K562 (cell line): ENCODE data around the gene INPP5K. TPM values are rescaled to one million over a fixed set of nuclear protein-coding genes. Genes with fewer than 3 reads are reported as not detected.

ENCODE experiments used
- ARID2 ChIP-seq: fragments of 450-650 bp; IDR thresholded peaks from 2 replicates; pipeline ENCODE4 v1.6.1; 2017; ENCODE audit warnings: antibody characterized with exemption, mild to moderate bottlenecking
- HNRNPLL ChIP-seq: fragments of 200-400 bp; formaldehyde crosslinking; IDR thresholded peaks from 2 replicates; pipeline ENCODE4 v1.6.1; 2017; ENCODE audit warnings: low read length, low read depth, mild to moderate bottlenecking; ENCODE audit not compliant: poor library complexity, severe bottlenecking
- NR2C2 ChIP-seq, 2 experiments: fragments of 200-800 bp in 1 of 2; sonication (Bioruptor generic) in 1 of 2; sonication (generic) in 1 of 2; formaldehyde crosslinking in 1 of 2; IDR thresholded peaks; 2 replicates each; pipeline versions ENCODE4 v1.6.1 to v1.8.0; 2016 to 2022; ENCODE audit warnings: mild to moderate bottlenecking in 1 of 2, missing compliant biosample characterization in 1 of 2, missing genetic modification characterization in 1 of 2, missing genetic modification reagents in 1 of 2
- RBM25 ChIP-seq: fragments of 200-400 bp; formaldehyde crosslinking; IDR thresholded peaks from 2 replicates; pipeline ENCODE4 v1.6.1; 2018; ENCODE audit warnings: low read length, low read depth, moderate library complexity; ENCODE audit not compliant: severe bottlenecking
- ZNF282 ChIP-seq: sonication (generic); formaldehyde crosslinking; IDR thresholded peaks from 2 replicates; pipeline ENCODE4 v1.8.1; 2023; ENCODE audit warnings: missing genetic modification reagents
- polyA plus RNA-seq, 8 experiments: library from polyadenylated mRNA; depleted of rRNA in 4 of 8; stranded (reverse) in 5 of 8; unstranded in 3 of 8; fragments of >200 nt; fragmentation: Nextera tagmentation in 2 of 8; fragmentation: Illumina TruSeq in 1 of 8; extraction: Ambion mirVana in 2 of 8; extraction: Trizol in 1 of 8; gene quantifications; 2 replicates each; pipeline versions ENCODE4 v1.2.1 to v1.2.3, GENCODE V29; 2011 to 2014; ENCODE audit warnings: inconsistent platforms in 1 of 8, missing spikeins in 1 of 8
- total RNA-seq, 7 experiments: library from RNA; depleted of rRNA in 6 of 7; stranded (reverse); fragments of >200 nt in 6 of 7; fragmentation: Illumina TruSeq in 2 of 7; extraction: Trizol in 2 of 7; gene quantifications; 2 replicates each; pipeline versions ENCODE4 v1.2.1 to v1.2.3, GENCODE V29; 2011 to 2021; ENCODE audit warnings: low replicate concordance in 1 of 7
- TF ChIP-seq, protein P1 (sequence below): fragments of 250-450 bp; sonication (Bioruptor Pico); IDR thresholded peaks from 2 replicates; pipeline ENCODE4 v1.4.0; 2020
- TF ChIP-seq, protein P2 (sequence below): fragments of 450-650 bp; IDR thresholded peaks from 2 replicates; pipeline ENCODE4 v1.6.1; 2016; ENCODE audit warnings: low read depth
- TF ChIP-seq, protein P3 (sequence below): fragments of 450-650 bp; conservative IDR thresholded peaks from 2 replicates; pipeline ENCODE4 v1.6.1; 2016; ENCODE audit warnings: missing genetic modification characterization, low read depth, mild to moderate bottlenecking, missing compliant biosample characterization, moderate library complexity

INPP5K gene
- total and polyA plus RNA-seq, 9 of the 15 experiments (the other 6 are each of a cell fraction or from before 2014, with no cell fraction given) = 0.63 to 15.1 (median 10.1) TPM

DNA sequence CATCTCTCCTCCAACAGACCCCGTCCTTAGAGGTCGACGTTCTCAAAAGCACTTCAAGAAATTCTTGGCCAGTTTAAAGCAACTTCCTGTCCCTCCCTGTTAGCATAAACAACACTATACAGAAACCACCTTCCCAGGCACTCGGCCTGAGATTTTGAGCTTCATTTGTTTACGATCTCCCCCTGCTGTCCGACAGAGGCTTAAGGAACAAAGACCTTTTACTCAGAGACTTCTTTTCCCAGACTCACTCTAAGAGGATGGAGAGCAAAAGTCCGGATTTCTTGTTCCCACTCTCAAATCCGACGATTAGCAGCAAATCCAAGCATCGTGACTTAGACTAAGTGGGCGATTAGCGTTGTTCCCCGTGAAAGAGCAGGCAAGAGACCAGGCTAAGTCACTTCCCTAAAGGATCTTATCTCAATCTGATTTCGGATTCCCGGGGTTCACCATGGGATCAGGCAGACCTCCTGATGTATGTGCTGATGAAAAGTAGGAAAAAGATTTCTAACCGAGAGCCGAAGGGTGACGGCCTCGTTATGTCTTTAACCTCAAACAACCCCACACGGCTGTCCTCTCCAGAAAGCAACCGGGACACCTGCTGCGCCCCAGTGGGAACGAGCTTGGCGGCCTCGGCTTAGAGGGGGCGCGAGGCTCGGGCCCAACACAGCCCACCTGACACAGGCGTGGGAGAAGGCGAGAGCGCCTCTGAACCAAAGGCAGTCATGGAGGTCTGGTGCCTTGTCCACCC, 598 bp downstream of the INPP5K start (continued):
- TF ChIP-seq, protein P1, sequence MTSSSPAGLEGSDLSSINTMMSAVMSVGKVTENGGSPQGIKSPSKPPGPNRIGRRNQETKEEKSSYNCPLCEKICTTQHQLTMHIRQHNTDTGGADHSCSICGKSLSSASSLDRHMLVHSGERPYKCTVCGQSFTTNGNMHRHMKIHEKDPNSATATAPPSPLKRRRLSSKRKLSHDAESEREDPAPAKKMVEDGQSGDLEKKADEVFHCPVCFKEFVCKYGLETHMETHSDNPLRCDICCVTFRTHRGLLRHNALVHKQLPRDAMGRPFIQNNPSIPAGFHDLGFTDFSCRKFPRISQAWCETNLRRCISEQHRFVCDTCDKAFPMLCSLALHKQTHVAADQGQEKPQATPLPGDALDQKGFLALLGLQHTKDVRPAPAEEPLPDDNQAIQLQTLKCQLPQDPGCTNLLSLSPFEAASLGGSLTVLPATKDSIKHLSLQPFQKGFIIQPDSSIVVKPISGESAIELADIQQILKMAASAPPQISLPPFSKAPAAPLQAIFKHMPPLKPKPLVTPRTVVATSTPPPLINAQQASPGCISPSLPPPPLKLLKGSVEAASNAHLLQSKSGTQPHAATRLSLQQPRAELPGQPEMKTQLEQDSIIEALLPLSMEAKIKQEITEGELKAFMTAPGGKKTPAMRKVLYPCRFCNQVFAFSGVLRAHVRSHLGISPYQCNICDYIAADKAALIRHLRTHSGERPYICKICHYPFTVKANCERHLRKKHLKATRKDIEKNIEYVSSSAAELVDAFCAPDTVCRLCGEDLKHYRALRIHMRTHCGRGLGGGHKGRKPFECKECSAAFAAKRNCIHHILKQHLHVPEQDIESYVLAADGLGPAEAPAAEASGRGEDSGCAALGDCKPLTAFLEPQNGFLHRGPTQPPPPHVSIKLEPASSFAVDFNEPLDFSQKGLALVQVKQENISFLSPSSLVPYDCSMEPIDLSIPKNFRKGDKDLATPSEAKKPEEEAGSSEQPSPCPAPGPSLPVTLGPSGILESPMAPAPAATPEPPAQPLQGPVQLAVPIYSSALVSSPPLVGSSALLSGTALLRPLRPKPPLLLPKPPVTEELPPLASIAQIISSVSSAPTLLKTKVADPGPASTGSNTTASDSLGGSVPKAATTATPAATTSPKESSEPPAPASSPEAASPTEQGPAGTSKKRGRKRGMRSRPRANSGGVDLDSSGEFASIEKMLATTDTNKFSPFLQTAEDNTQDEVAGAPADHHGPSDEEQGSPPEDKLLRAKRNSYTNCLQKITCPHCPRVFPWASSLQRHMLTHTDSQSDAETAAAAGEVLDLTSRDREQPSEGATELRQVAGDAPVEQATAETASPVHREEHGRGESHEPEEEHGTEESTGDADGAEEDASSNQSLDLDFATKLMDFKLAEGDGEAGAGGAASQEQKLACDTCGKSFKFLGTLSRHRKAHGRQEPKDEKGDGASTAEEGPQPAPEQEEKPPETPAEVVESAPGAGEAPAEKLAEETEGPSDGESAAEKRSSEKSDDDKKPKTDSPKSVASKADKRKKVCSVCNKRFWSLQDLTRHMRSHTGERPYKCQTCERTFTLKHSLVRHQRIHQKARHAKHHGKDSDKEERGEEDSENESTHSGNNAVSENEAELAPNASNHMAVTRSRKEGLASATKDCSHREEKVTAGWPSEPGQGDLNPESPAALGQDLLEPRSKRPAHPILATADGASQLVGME (CRISPR knock-in tag) = no peak
- TF ChIP-seq RBM25 (no peak), HNRNPLL (no peak), ARID2 (0 out of 2 replicates have a peak, but pooled peaks have one; percentile 35), NR2C2 (CRISPR knock-in tag; IDR thresholded peaks at IDR 0.05) (peak; percentile 39; the same call in 1 of the 2 replicates), NR2C2 (tag; IDR thresholded peaks at IDR 0.05) (no peak), ZNF282 (CRISPR knock-in tag) (0 out of 2 replicates have a peak, but pooled peaks have one; percentile 23)
- TF ChIP-seq, protein P2, sequence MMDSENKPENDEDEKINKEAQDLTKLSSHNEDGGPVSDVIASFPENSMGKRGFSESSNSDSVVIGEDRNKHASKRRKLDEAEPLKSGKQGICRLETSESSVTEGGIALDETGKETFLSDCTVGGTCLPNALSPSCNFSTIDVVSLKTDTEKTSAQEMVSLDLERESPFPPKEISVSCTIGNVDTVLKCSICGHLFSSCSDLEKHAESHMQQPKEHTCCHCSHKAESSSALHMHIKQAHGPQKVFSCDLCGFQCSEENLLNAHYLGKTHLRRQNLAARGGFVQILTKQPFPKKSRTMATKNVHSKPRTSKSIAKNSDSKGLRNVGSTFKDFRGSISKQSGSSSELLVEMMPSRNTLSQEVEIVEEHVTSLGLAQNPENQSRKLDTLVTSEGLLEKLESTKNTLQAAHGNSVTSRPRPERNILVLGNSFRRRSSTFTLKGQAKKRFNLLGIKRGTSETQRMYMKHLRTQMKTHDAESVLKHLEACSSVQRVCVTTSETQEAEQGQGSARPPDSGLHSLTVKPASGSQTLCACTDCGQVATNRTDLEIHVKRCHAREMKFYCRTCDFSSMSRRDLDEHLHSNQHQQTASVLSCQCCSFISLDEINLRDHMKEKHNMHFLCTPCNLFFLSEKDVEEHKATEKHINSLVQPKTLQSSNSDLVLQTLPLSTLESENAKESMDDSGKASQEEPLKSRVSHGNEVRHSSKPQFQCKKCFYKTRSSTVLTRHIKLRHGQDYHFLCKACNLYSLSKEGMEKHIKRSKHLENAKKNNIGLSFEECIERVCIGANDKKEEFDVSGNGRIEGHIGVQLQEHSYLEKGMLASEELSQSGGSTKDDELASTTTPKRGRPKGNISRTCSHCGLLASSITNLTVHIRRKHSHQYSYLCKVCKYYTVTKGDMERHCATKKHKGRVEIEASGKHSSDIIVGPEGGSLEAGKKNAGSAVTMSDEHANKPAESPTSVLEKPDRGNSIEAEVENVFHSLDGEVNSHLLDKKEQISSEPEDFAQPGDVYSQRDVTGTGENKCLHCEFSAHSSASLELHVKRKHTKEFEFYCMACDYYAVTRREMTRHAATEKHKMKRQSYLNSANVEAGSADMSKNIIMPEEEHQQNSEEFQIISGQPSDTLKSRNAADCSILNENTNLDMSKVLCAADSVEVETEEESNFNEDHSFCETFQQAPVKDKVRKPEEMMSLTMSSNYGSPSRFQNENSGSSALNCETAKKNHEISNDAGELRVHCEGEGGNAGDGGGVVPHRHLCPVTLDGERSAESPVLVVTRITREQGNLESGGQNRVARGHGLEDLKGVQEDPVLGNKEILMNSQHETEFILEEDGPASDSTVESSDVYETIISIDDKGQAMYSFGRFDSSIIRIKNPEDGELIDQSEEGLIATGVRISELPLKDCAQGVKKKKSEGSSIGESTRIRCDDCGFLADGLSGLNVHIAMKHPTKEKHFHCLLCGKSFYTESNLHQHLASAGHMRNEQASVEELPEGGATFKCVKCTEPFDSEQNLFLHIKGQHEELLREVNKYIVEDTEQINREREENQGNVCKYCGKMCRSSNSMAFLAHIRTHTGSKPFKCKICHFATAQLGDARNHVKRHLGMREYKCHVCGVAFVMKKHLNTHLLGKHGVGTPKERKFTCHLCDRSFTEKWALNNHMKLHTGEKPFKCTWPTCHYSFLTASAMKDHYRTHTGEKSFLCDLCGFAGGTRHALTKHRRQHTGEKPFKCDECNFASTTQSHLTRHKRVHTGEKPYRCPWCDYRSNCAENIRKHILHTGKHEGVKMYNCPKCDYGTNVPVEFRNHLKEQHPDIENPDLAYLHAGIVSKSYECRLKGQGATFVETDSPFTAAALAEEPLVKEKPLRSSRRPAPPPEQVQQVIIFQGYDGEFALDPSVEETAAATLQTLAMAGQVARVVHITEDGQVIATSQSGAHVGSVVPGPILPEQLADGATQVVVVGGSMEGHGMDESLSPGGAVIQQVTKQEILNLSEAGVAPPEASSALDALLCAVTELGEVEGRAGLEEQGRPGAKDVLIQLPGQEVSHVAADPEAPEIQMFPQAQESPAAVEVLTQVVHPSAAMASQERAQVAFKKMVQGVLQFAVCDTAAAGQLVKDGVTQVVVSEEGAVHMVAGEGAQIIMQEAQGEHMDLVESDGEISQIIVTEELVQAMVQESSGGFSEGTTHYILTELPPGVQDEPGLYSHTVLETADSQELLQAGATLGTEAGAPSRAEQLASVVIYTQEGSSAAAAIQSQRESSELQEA = no peak
- TF ChIP-seq, protein P3, sequence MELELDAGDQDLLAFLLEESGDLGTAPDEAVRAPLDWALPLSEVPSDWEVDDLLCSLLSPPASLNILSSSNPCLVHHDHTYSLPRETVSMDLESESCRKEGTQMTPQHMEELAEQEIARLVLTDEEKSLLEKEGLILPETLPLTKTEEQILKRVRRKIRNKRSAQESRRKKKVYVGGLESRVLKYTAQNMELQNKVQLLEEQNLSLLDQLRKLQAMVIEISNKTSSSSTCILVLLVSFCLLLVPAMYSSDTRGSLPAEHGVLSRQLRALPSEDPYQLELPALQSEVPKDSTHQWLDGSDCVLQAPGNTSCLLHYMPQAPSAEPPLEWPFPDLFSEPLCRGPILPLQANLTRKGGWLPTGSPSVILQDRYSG (tag) = no peak
